HepG2 (cell line): ENCODE results near the gene TECTB. TPM values are rescaled to one million over a fixed set of nuclear protein-coding genes. Genes with fewer than 3 reads are reported as not detected.

Experiments
- EP300 ChIP-seq, 3 experiments: sonication (generic) in 1 of 3; formaldehyde crosslinking in 1 of 3; IDR thresholded peaks; 2 replicates each; pipeline versions ENCODE4 v1.5.1 to v1.6.1; 2011 to 2020; ENCODE audit warnings: low read depth in 2 of 3, low read length in 2 of 3, borderline replicate concordance in 1 of 3, improper control_type of control experiment in 1 of 3, mild to moderate bottlenecking in 1 of 3, missing genetic modification reagents in 1 of 3, moderate library complexity in 1 of 3
- HMGA1 ChIP-seq: sonication (generic); formaldehyde crosslinking; conservative IDR thresholded peaks from 2 replicates; pipeline ENCODE4 v1.4.0; 2020; ENCODE audit warnings: missing genetic modification reagents
- HNF4A ChIP-seq: sonication (generic); formaldehyde crosslinking; IDR thresholded peaks from 2 replicates; pipeline ENCODE4 v1.4.0; 2020; ENCODE audit warnings: missing genetic modification reagents
- KLF6 ChIP-seq: IDR thresholded peaks from 2 replicates; pipeline ENCODE4 v1.8.0; 2016; ENCODE audit warnings: missing biosample characterization, missing genetic modification reagents
- KMT2B ChIP-seq: IDR thresholded peaks from 2 replicates; pipeline ENCODE4 v1.6.1; 2016; ENCODE audit warnings: missing genetic modification reagents, missing compliant biosample characterization
- MED1 ChIP-seq: sonication (generic); formaldehyde crosslinking; IDR thresholded peaks from 2 replicates; pipeline ENCODE4 v1.4.0; 2020; ENCODE audit warnings: missing genetic modification reagents
- MED8 ChIP-seq: sonication (generic); formaldehyde crosslinking; IDR thresholded peaks from 2 replicates; pipeline ENCODE4 v1.8.1; 2023; ENCODE audit warnings: mild to moderate bottlenecking, missing genetic modification reagents; ENCODE audit not compliant: insufficient replicate concordance
- MEF2D ChIP-seq: sonication (generic); formaldehyde crosslinking; IDR thresholded peaks from 2 replicates; pipeline ENCODE4 v1.5.1; 2020; ENCODE audit warnings: mild to moderate bottlenecking, missing genetic modification reagents
- MTF2 ChIP-seq: sonication (generic); formaldehyde crosslinking; IDR thresholded peaks from 2 replicates; pipeline ENCODE4 v1.5.0; 2020; ENCODE audit warnings: missing genetic modification reagents, borderline replicate concordance
- NFIC ChIP-seq: IDR thresholded peaks from 2 replicates; pipeline ENCODE4 v1.6.1; 2012; ENCODE audit warnings: mild to moderate bottlenecking, low read length, inconsistent platforms
- NFKBIZ ChIP-seq: IDR thresholded peaks from 2 replicates; pipeline ENCODE4 v1.6.1; 2018; ENCODE audit warnings: missing genetic modification reagents, missing compliant biosample characterization
- NR3C1 ChIP-seq: sonication (generic); formaldehyde crosslinking; IDR thresholded peaks from 2 replicates; pipeline ENCODE4 v1.4.0; 2020; ENCODE audit warnings: missing genetic modification reagents
- POLR2G ChIP-seq: fragments of 200-400 bp; formaldehyde crosslinking; IDR thresholded peaks from 2 replicates; pipeline ENCODE4 v1.6.1; 2018; ENCODE audit warnings: mild to moderate bottlenecking, low read depth, low read length, moderate library complexity
- RBFOX2 ChIP-seq: fragments of 200-400 bp; formaldehyde crosslinking; IDR thresholded peaks from 2 replicates; pipeline ENCODE4 v1.6.1; 2017; ENCODE audit warnings: low read depth, mild to moderate bottlenecking, low read length
- SMARCE1 ChIP-seq: fragments of 450-650 bp; IDR thresholded peaks from 2 replicates; pipeline ENCODE4 v1.6.1; 2017; ENCODE audit warnings: borderline replicate concordance
- SOX13 ChIP-seq, 3 experiments: fragments of 450-650 bp in 1 of 3; sonication (generic) in 1 of 3; formaldehyde crosslinking in 1 of 3; IDR thresholded peaks in 2 of 3; conservative IDR thresholded peaks in 1 of 3; 2 replicates each; pipeline versions ENCODE4 v1.5.0 to v1.6.1; 2016 to 2020; ENCODE audit warnings: antibody characterized with exemption in 1 of 3, mild to moderate bottlenecking in 1 of 3, missing compliant biosample characterization in 1 of 3, missing genetic modification reagents in 1 of 3, moderate library complexity in 1 of 3
- ZNF143 ChIP-seq: sonication (generic); formaldehyde crosslinking; IDR thresholded peaks from 2 replicates; pipeline ENCODE4 v1.4.0; 2020; ENCODE audit warnings: missing genetic modification reagents
- ZNF331 ChIP-seq: sonication (generic); formaldehyde crosslinking; IDR thresholded peaks from 2 replicates; pipeline ENCODE4 v1.4.0; 2020; ENCODE audit warnings: missing genetic modification reagents
- ZNF780A ChIP-seq: sonication (generic); formaldehyde crosslinking; IDR thresholded peaks from 2 replicates; pipeline ENCODE4 v1.8.0; 2022; ENCODE audit warnings: mild to moderate bottlenecking, missing genetic modification reagents, moderate library complexity
- polyA plus RNA-seq, 8 experiments: library from polyadenylated mRNA; depleted of rRNA in 3 of 8; stranded (reverse) in 7 of 8; unstranded in 1 of 8; fragments of >200 nt; fragmentation: Illumina TruSeq in 4 of 8; extraction: Trizol in 4 of 8; gene quantifications; 2 replicates each; pipeline versions ENCODE4 v1.2.1 to v1.2.3, GENCODE V29; 2011 to 2016; ENCODE audit warnings: low read depth in 4 of 8, missing spikeins in 1 of 8, mixed read lengths in 1 of 8; ENCODE audit not compliant: insufficient read depth in 1 of 8
- total RNA-seq, 5 experiments: library from RNA; depleted of rRNA; stranded (reverse); fragments of >200 nt; fragmentation: Illumina TruSeq; extraction: Trizol; gene quantifications; 2 replicates each; pipeline ENCODE4 v1.2.3, GENCODE V29; 2016; ENCODE audit warnings: low read depth in 1 of 5
- TF ChIP-seq, protein P1 (sequence below): sonication (generic); formaldehyde crosslinking; IDR thresholded peaks from 2 replicates; pipeline ENCODE4 v1.4.0; 2020; ENCODE audit warnings: missing genetic modification reagents, borderline replicate concordance
- TF ChIP-seq, protein P2 (sequence below): sonication (generic); formaldehyde crosslinking; IDR thresholded peaks from 2 replicates; pipeline ENCODE4 v1.4.0; 2020; ENCODE audit warnings: missing genetic modification reagents
- TF ChIP-seq, protein P3 (sequence below): IDR thresholded peaks from 2 replicates; pipeline ENCODE4 v1.4.0; 2020; ENCODE audit warnings: mild to moderate bottlenecking, missing genetic modification reagents

The TECTB gene
- total and polyA plus RNA-seq, 2 of the 13 experiments (the other 11 are each of a cell fraction or from before 2014, with no cell fraction given): 0.78 to 1.8 TPM

DNA sequence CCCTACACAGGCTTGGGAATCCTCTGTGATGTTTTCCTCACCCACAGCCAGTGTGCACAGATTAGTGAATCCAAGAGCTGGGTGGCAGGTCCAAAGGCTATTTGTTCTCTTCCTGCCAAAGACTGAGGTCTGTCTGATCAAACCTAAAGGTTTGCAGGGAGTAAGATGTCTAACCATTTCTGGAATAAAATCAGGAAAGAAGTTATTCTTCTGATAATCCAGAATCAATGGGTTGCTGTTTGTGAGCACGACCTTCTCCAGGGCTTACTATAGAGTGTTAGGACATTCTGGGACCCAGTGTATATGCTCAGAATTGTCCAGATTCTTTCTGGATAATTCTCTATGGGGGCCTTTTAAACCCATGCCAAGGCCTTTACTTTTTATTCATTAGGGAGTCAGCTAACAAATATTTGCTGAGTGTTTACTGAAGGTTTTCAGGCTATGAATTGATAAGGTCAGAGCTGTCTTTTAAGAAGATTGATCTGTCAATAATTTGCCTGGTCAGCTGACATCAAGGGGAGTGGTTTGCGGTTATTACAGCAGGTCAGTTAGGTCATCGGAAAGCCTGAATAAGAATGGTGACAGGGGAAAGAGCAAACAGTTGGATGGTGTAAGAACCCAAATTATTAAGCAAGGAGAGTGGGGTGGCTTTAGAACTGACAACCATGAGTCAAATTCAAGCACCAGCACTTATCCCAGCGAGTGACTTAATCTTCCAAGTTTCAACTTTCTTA is 7.5 kb upstream of the TECTB start (continued):
- TF ChIP-seq, protein P1, sequence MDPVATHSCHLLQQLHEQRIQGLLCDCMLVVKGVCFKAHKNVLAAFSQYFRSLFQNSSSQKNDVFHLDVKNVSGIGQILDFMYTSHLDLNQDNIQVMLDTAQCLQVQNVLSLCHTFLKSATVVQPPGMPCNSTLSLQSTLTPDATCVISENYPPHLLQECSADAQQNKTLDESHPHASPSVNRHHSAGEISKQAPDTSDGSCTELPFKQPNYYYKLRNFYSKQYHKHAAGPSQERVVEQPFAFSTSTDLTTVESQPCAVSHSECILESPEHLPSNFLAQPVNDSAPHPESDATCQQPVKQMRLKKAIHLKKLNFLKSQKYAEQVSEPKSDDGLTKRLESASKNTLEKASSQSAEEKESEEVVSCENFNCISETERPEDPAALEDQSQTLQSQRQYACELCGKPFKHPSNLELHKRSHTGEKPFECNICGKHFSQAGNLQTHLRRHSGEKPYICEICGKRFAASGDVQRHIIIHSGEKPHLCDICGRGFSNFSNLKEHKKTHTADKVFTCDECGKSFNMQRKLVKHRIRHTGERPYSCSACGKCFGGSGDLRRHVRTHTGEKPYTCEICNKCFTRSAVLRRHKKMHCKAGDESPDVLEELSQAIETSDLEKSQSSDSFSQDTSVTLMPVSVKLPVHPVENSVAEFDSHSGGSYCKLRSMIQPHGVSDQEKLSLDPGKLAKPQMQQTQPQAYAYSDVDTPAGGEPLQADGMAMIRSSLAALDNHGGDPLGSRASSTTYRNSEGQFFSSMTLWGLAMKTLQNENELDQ (CRISPR knock-in tag): no peak
- TF ChIP-seq KMT2B (CRISPR knock-in tag) (no peak), ZNF143 (CRISPR knock-in tag) (no peak), EP300 (IDR thresholded peaks at IDR 0.05; ENCODE audit: low read depth in 2 of 2, low read length in 2 of 2) (peak; percentile 85 to 99), EP300 (CRISPR knock-in tag; IDR thresholded peaks at IDR 0.05; ENCODE audit: borderline replicate concordance) (peak; percentile 92), SMARCE1 (no peak), RBFOX2 (peak; percentile 19), ZNF780A (CRISPR knock-in tag) (no peak), HMGA1 (CRISPR knock-in tag) (no peak), NR3C1 (CRISPR knock-in tag) (no peak), NFKBIZ (peak; percentile 85), HNF4A (CRISPR knock-in tag) (peak; percentile 69), MED8 (CRISPR knock-in tag) (peak; percentile 83), KLF6 (CRISPR knock-in tag) (no peak), ZNF331 (CRISPR knock-in tag) (peak; percentile 77), POLR2G (peak; percentile 68), MTF2 (CRISPR knock-in tag) (no peak), SOX13 (IDR thresholded peaks at IDR 0.05) (peak; percentile 81), SOX13 (CRISPR knock-in tag; conservative IDR thresholded peaks at IDR 0.05 in 1 of 2, IDR thresholded peaks at IDR 0.05 in 1 of 2) (peak in 1 of 2 experiments; percentile 91; a peak in 2 of 4 replicates), NFIC (peak; percentile 87; the same call in 1 of the 2 replicates), MED1 (peak; percentile 92), MEF2D (no peak; the same call in 1 of the 2 replicates)
- TF ChIP-seq, protein P2, sequence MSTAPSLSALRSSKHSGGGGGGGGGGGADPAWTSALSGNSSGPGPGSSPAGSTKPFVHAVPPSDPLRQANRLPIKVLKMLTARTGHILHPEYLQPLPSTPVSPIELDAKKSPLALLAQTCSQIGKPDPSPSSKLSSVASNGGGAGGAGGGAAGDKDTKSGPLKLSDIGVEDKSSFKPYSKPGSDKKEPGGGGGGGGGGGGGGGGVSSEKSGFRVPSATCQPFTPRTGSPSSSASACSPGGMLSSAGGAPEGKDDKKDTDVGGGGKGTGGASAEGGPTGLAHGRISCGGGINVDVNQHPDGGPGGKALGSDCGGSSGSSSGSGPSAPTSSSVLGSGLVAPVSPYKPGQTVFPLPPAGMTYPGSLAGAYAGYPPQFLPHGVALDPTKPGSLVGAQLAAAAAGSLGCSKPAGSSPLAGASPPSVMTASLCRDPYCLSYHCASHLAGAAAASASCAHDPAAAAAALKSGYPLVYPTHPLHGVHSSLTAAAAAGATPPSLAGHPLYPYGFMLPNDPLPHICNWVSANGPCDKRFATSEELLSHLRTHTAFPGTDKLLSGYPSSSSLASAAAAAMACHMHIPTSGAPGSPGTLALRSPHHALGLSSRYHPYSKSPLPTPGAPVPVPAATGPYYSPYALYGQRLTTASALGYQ (CRISPR knock-in tag): peak; percentile 77; the same call in 1 of the 2 replicates
- TF ChIP-seq, protein P3, sequence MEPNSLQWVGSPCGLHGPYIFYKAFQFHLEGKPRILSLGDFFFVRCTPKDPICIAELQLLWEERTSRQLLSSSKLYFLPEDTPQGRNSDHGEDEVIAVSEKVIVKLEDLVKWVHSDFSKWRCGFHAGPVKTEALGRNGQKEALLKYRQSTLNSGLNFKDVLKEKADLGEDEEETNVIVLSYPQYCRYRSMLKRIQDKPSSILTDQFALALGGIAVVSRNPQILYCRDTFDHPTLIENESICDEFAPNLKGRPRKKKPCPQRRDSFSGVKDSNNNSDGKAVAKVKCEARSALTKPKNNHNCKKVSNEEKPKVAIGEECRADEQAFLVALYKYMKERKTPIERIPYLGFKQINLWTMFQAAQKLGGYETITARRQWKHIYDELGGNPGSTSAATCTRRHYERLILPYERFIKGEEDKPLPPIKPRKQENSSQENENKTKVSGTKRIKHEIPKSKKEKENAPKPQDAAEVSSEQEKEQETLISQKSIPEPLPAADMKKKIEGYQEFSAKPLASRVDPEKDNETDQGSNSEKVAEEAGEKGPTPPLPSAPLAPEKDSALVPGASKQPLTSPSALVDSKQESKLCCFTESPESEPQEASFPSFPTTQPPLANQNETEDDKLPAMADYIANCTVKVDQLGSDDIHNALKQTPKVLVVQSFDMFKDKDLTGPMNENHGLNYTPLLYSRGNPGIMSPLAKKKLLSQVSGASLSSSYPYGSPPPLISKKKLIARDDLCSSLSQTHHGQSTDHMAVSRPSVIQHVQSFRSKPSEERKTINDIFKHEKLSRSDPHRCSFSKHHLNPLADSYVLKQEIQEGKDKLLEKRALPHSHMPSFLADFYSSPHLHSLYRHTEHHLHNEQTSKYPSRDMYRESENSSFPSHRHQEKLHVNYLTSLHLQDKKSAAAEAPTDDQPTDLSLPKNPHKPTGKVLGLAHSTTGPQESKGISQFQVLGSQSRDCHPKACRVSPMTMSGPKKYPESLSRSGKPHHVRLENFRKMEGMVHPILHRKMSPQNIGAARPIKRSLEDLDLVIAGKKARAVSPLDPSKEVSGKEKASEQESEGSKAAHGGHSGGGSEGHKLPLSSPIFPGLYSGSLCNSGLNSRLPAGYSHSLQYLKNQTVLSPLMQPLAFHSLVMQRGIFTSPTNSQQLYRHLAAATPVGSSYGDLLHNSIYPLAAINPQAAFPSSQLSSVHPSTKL (CRISPR knock-in tag): peak; percentile 96
